Body of pancreas (tissue), 4 donors: ENCODE data around the gene SLC22A5.

Experiments used
- CTCF ChIP-seq, 7 experiments: fragments of 450-650 bp in 4 of 7; fragments of 200-600 bp in 3 of 7; sonication (generic) in 3 of 7; IDR thresholded peaks; one replicate each; pipeline ENCODE4 v1.5.1; 2016 to 2019; ENCODE audit warnings: antibody characterized with exemption in 7 of 7
- POLR2A ChIP-seq, 3 donors: fragments of 450-650 bp; IDR thresholded peaks; one replicate each; pipeline ENCODE4 v1.6.1; 2016; ENCODE audit warnings: antibody characterized with exemption in 3 of 3, mild to moderate bottlenecking in 2 of 3

GRCh38 chr5:132387640-132388117, 18.2 kb downstream of the SLC22A5 start:
- TF ChIP-seq CTCF (IDR thresholded peaks at IDR 0.05) (peak in 1 of 7 experiments; percentile 1), POLR2A (IDR thresholded peaks at IDR 0.05) (peak in 2 of 3 donors; percentile 28 to 36)
